Liver (tissue), 9 donors: ENCODE results near the gene DKC1. TPM values are rescaled to one million over a fixed set of nuclear protein-coding genes. Genes with fewer than 3 reads are reported as not detected.

Experiments used
- DNase-seq: peaks from one replicate; pipeline ENCODE4 v3.0.0-alpha.2; 2017; ENCODE audit warnings: low spot score
- H3K27ac ChIP-seq, 2 donors: one replicate each; pipeline ENCODE4 v1.7.0; 2013; ENCODE audit warnings: inconsistent platforms in 2 of 2, low read length in 2 of 2, control low read depth in 1 of 2, low read depth in 1 of 2, mild to moderate bottlenecking in 1 of 2
- H3K27me3 ChIP-seq, 4 donors: one replicate each; pipeline versions ENCODE4 v1.6.1 to v1.7.0; 2013; ENCODE audit warnings: low read length in 3 of 4, inconsistent platforms in 1 of 4, mild to moderate bottlenecking in 1 of 4, moderate library complexity in 1 of 4; ENCODE audit not compliant: control insufficient read depth in 4 of 4, insufficient read depth in 4 of 4
- H3K36me3 ChIP-seq, 4 donors: one replicate each; pipeline versions ENCODE4 v1.6.1 to v1.7.0; 2013; ENCODE audit warnings: low read length in 3 of 4, mild to moderate bottlenecking in 3 of 4, low read depth in 1 of 4, moderate library complexity in 1 of 4; ENCODE audit not compliant: control insufficient read depth in 4 of 4, insufficient read depth in 3 of 4
- H3K4me1 ChIP-seq, 4 donors: one replicate each; pipeline versions ENCODE4 v1.6.1 to v1.7.0; 2013; ENCODE audit warnings: low read length in 3 of 4, mild to moderate bottlenecking in 3 of 4, moderate library complexity in 1 of 4; ENCODE audit not compliant: control insufficient read depth in 4 of 4, insufficient read depth in 4 of 4
- H3K4me3 ChIP-seq, 3 donors: one replicate each; pipeline versions ENCODE4 v1.6.1 to v1.7.0; 2013; ENCODE audit warnings: low read length in 3 of 3, control low read depth in 1 of 3, low read depth in 1 of 3, mild to moderate bottlenecking in 1 of 3
- H3K9ac ChIP-seq, 2 donors: one replicate each; pipeline ENCODE4 v1.7.0; 2013; ENCODE audit warnings: low read length in 2 of 2, mild to moderate bottlenecking in 2 of 2, moderate library complexity in 2 of 2, control low read depth in 1 of 2, low read depth in 1 of 2
- H3K9me3 ChIP-seq, 4 donors: one replicate each; pipeline versions ENCODE4 v1.6.1 to v1.7.0; 2013; ENCODE audit warnings: low read length in 3 of 4; ENCODE audit not compliant: control insufficient read depth in 4 of 4
- EGR1 ChIP-seq, 2 donors: IDR thresholded peaks; 2 replicates each; pipeline ENCODE4 v1.6.1; 2016 to 2018; ENCODE audit warnings: antibody characterized with exemption in 2 of 2, low read depth in 2 of 2
- FOXA2 ChIP-seq: IDR thresholded peaks from 2 replicates; pipeline ENCODE4 v1.6.1; 2016; ENCODE audit warnings: antibody characterized with exemption
- HNF4A ChIP-seq, 2 donors: conservative IDR thresholded peaks; 2 replicates each; pipeline ENCODE4 v1.6.1; 2016; ENCODE audit warnings: antibody characterized with exemption in 2 of 2, mild to moderate bottlenecking in 2 of 2
- RAD21 ChIP-seq, 2 donors: IDR thresholded peaks; 2 replicates each; pipeline ENCODE4 v1.6.1; 2016; ENCODE audit warnings: antibody characterized with exemption in 2 of 2, mild to moderate bottlenecking in 2 of 2
- REST ChIP-seq: IDR thresholded peaks from 2 replicates; pipeline ENCODE4 v1.6.1; 2016; ENCODE audit warnings: antibody characterized with exemption, mild to moderate bottlenecking
- RXRA ChIP-seq, 2 donors: IDR thresholded peaks; 2 replicates each; pipeline ENCODE4 v1.6.1; 2017 to 2018; ENCODE audit warnings: antibody characterized with exemption in 2 of 2, mild to moderate bottlenecking in 1 of 2
- SP1 ChIP-seq: IDR thresholded peaks from 2 replicates; pipeline ENCODE4 v1.6.1; 2018; ENCODE audit warnings: antibody characterized with exemption, mild to moderate bottlenecking
- YY1 ChIP-seq: IDR thresholded peaks from 2 replicates; pipeline ENCODE4 v1.6.1; 2016; ENCODE audit warnings: antibody characterized with exemption, mild to moderate bottlenecking
- ZBTB33 ChIP-seq: IDR thresholded peaks from 2 replicates; pipeline ENCODE4 v1.6.1; 2016; ENCODE audit warnings: antibody characterized with exemption
- WGBS: extraction: QIAGEN DNeasy Blood & Tissue Kit; methylation state at CpG from one replicate; pipeline ENCODE4 v1.1.7; 2013; 5-methylcytosine and 5-hydroxymethylcytosine counted together
- polyA plus RNA-seq, 2 donors: library from polyadenylated mRNA; stranded (reverse) in 1 of 2; unstranded in 1 of 2; fragments of 200-250 nt in 1 of 2; fragments of >200 nt in 1 of 2; fragmentation: Nextera tagmentation in 1 of 2; extraction: Ambion mirVana in 1 of 2; gene quantifications; one replicate each; pipeline versions ENCODE4 v1.2.1 to v1.2.3, GENCODE V29; 2013 to 2015
- total RNA-seq, 2 donors: library from RNA; depleted of rRNA; stranded (reverse); fragments of >200 nt; gene quantifications; one replicate each; pipeline ENCODE4 v1.2.3, GENCODE V29; 2014
- TF ChIP-seq, protein P1 (sequence below): IDR thresholded peaks from 2 replicates; pipeline ENCODE4 v1.6.1; 2016; ENCODE audit warnings: antibody characterized with exemption
- TF ChIP-seq, protein P2 (sequence below): fragments of 150-350 bp; IDR thresholded peaks from 2 replicates; pipeline ENCODE4 v1.5.1; 2017; ENCODE audit warnings: improper control_type of control experiment, low read depth, low read length; ENCODE audit not compliant: missing input control
- donor health status: healthy.
- donor health status: healthy.
- donor health status: healthy.
- donor health status: healthy.
- donor health status: healthy.

Gene DKC1
- total and polyA plus RNA-seq, 4 donors, result 14.0 to 21.9 (median 16.5) TPM

GRCh38 chrX:154714925-154715324, 47.7 kb upstream of the DKC1 start:
- DNase-seq, result peak; percentile 46
- WGBS, result 2% methylated on average over 2 of the region's 2 CpGs
- Histone ChIP-seq H3K4me1 (no peaks in the 10 kb centered on the region), H3K9ac (no peak overlapping the region), H3K4me3 (no peak overlapping the region), H3K27ac (no peak overlapping the region), H3K9me3 (no peaks in the 10 kb centered on the region), H3K27me3 (no peaks in the 10 kb centered on the region), H3K36me3 (no peaks in the 10 kb centered on the region)
- no peak for TF ChIP-seq RXRA (IDR thresholded peaks at IDR 0.05)
- peak; percentile 74 to 89 for TF ChIP-seq RAD21 (IDR thresholded peaks at IDR 0.05)
- TF ChIP-seq, protein P1, sequence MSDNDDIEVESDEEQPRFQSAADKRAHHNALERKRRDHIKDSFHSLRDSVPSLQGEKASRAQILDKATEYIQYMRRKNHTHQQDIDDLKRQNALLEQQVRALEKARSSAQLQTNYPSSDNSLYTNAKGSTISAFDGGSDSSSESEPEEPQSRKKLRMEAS, result no peak
- TF ChIP-seq, protein P2, sequence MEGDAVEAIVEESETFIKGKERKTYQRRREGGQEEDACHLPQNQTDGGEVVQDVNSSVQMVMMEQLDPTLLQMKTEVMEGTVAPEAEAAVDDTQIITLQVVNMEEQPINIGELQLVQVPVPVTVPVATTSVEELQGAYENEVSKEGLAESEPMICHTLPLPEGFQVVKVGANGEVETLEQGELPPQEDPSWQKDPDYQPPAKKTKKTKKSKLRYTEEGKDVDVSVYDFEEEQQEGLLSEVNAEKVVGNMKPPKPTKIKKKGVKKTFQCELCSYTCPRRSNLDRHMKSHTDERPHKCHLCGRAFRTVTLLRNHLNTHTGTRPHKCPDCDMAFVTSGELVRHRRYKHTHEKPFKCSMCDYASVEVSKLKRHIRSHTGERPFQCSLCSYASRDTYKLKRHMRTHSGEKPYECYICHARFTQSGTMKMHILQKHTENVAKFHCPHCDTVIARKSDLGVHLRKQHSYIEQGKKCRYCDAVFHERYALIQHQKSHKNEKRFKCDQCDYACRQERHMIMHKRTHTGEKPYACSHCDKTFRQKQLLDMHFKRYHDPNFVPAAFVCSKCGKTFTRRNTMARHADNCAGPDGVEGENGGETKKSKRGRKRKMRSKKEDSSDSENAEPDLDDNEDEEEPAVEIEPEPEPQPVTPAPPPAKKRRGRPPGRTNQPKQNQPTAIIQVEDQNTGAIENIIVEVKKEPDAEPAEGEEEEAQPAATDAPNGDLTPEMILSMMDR, result peak; percentile 73

DNA sequence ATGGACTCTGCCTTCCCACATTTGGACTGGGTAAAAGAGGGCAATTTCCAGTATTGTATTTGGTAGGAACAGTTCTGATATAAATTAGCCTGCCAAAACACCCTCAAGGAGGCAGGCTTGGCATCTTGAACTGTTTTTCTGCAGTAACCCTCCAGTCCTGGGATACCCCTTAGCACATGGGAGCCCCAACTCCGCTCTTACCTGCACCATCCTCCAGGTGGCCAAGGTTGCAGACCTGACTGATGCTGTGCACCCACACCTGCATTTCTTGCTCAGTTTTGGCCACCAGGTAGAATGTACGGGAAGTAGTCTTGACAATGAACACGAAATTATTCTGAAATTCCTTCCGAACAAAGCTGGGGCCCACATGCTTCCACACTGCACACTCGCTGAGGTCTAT, 46.8 kb upstream of the DKC1 start:
- no peak overlapping the region for H3K4me3 ChIP-seq
- H3K4me1 ChIP-seq, result no peaks in the 10 kb centered on the region
- no peak for DNase-seq
- H3K9ac ChIP-seq, result no peak overlapping the region
- no peak for TF ChIP-seq SP1
- TF ChIP-seq REST, result no peak
- no peak for TF ChIP-seq HNF4A (conservative IDR thresholded peaks at IDR 0.05)
- TF ChIP-seq ZBTB33, result no peak
- TF ChIP-seq EGR1 (IDR thresholded peaks at IDR 0.05; ENCODE audit: low read depth in 2 of 2), result no peak
- TF ChIP-seq, protein P2, result no peak
- TF ChIP-seq FOXA2, result no peak
- TF ChIP-seq RAD21 (IDR thresholded peaks at IDR 0.05), result no peak
- TF ChIP-seq YY1, result no peak
- 85% methylated on average over 5 of the region's 5 CpGs for WGBS
- no peaks in the 10 kb centered on the region for H3K9me3 ChIP-seq
- no peaks in the 10 kb centered on the region for H3K27me3 ChIP-seq
- H3K27ac ChIP-seq, result no peak overlapping the region
- no peaks in the 10 kb centered on the region for H3K36me3 ChIP-seq
